ENCODE data around the gene ZCCHC7.
"Not testable (repeated sequence)": the region's sequence is repeated elsewhere in the genome, so short reads cannot be mapped to it uniquely, and the experiment has no call there.

Gene ZCCHC7

GRCh38 chr9:37117956-37118355 lies 2.4 kb upstream of the ZCCHC7 start:
- Histone ChIP-seq H3K4me1 (ENCODE audit: control insufficient read depth, insufficient read depth, low read length, poor library complexity, severe bottlenecking) (no peaks in the 10 kb centered on the region), H3K36me3 (ENCODE audit: control insufficient read depth, insufficient read depth, low read length) (no peaks in the 10 kb centered on the region), H3K4me3 (ENCODE audit: insufficient read depth, low read depth, low read length, poor library complexity, severe bottlenecking) (no peak overlapping the region), H3K27me3 (replicated peaks; ENCODE audit: control insufficient read depth, insufficient read depth, low read length, poor library complexity, severe bottlenecking) (no peaks in the 10 kb centered on the region), H3K9me3 (ENCODE audit: control insufficient read depth, low read length) (no peaks in the 10 kb centered on the region), H3K27ac (ENCODE audit: insufficient read depth, low read length, poor library complexity, severe bottlenecking) (no peak overlapping the region)
- DNase-seq: no peak

GRCh38 chr9:37119360-37119759 lies 1.0 kb upstream of the ZCCHC7 start:
- Histone ChIP-seq H3K27me3 (replicated peaks; ENCODE audit: control insufficient read depth, insufficient read depth, low read length, poor library complexity, severe bottlenecking) (no peaks in the 10 kb centered on the region), H3K9me3 (ENCODE audit: control insufficient read depth, low read length) (no peaks in the 10 kb centered on the region), H3K4me1 (ENCODE audit: control insufficient read depth, insufficient read depth, low read length, poor library complexity, severe bottlenecking) (no peaks in the 10 kb centered on the region), H3K36me3 (ENCODE audit: control insufficient read depth, insufficient read depth, low read length) (no peaks in the 10 kb centered on the region), H3K4me3 (ENCODE audit: insufficient read depth, low read depth, low read length, poor library complexity, severe bottlenecking) (peak overlapping the region; percentile 85), H3K27ac (ENCODE audit: insufficient read depth, low read length, poor library complexity, severe bottlenecking) (no peak overlapping the region)
- DNase-seq: no peak

GRCh38 chr9:37120843-37121335 lies 515 bp downstream of the ZCCHC7 start:
- Histone ChIP-seq H3K4me3 (ENCODE audit: insufficient read depth, low read depth, low read length, poor library complexity, severe bottlenecking) (peak overlapping the region; percentile 85), H3K27ac (ENCODE audit: insufficient read depth, low read length, poor library complexity, severe bottlenecking) (peak overlapping the region; percentile 86)
- not testable (repeated sequence) for H3K36me3 ChIP-seq (ENCODE audit: control insufficient read depth, insufficient read depth, low read length); DNase-seq; H3K4me1 ChIP-seq (ENCODE audit: control insufficient read depth, insufficient read depth, low read length, poor library complexity, severe bottlenecking); H3K27me3 ChIP-seq (replicated peaks; ENCODE audit: control insufficient read depth, insufficient read depth, low read length, poor library complexity, severe bottlenecking); H3K9me3 ChIP-seq (ENCODE audit: control insufficient read depth, low read length)

GRCh38 chr9:37121881-37122280 lies 1.5 kb downstream of the ZCCHC7 start:
- Histone ChIP-seq H3K9me3 (ENCODE audit: control insufficient read depth, low read length) (no peaks in the 10 kb centered on the region), H3K36me3 (ENCODE audit: control insufficient read depth, insufficient read depth, low read length) (no peaks in the 10 kb centered on the region), H3K27me3 (replicated peaks; ENCODE audit: control insufficient read depth, insufficient read depth, low read length, poor library complexity, severe bottlenecking) (no peaks in the 10 kb centered on the region), H3K4me3 (ENCODE audit: insufficient read depth, low read depth, low read length, poor library complexity, severe bottlenecking) (no peak overlapping the region), H3K27ac (ENCODE audit: insufficient read depth, low read length, poor library complexity, severe bottlenecking) (no peak overlapping the region), H3K4me1 (ENCODE audit: control insufficient read depth, insufficient read depth, low read length, poor library complexity, severe bottlenecking) (peaks cover 1% of the 10 kb centered on the region)
- no peak for DNase-seq

GRCh38 chr9:37126214-37126788 lies 5.9 kb downstream of the ZCCHC7 start:
- H3K27me3 ChIP-seq (replicated peaks; ENCODE audit: control insufficient read depth, insufficient read depth, low read length, poor library complexity, severe bottlenecking): no peaks in the 10 kb centered on the region
- no peak overlapping the region for H3K27ac ChIP-seq (ENCODE audit: insufficient read depth, low read length, poor library complexity, severe bottlenecking)
- H3K4me1 ChIP-seq (ENCODE audit: control insufficient read depth, insufficient read depth, low read length, poor library complexity, severe bottlenecking): peaks cover 5% of the 10 kb centered on the region
- peaks cover 7% of the 10 kb centered on the region for H3K36me3 ChIP-seq (ENCODE audit: control insufficient read depth, insufficient read depth, low read length)
- no peak overlapping the region for H3K4me3 ChIP-seq (ENCODE audit: insufficient read depth, low read depth, low read length, poor library complexity, severe bottlenecking)
- no peak for DNase-seq
- H3K9me3 ChIP-seq (ENCODE audit: control insufficient read depth, low read length): no peaks in the 10 kb centered on the region

GRCh38 chr9:37127018-37127417 lies 6.6 kb downstream of the ZCCHC7 start:
- no peaks in the 10 kb centered on the region for H3K27me3 ChIP-seq (replicated peaks; ENCODE audit: control insufficient read depth, insufficient read depth, low read length, poor library complexity, severe bottlenecking)
- no peak overlapping the region for H3K27ac ChIP-seq (ENCODE audit: insufficient read depth, low read length, poor library complexity, severe bottlenecking)

GRCh38 chr9:37128051-37128450 lies 7.7 kb downstream of the ZCCHC7 start:
- H3K4me3 ChIP-seq (ENCODE audit: insufficient read depth, low read depth, low read length, poor library complexity, severe bottlenecking): no peak overlapping the region
- peaks cover 11% of the 10 kb centered on the region for H3K36me3 ChIP-seq (ENCODE audit: control insufficient read depth, insufficient read depth, low read length)
- no peak overlapping the region for H3K27ac ChIP-seq (ENCODE audit: insufficient read depth, low read length, poor library complexity, severe bottlenecking)
- no peak for DNase-seq
- H3K27me3 ChIP-seq (replicated peaks; ENCODE audit: control insufficient read depth, insufficient read depth, low read length, poor library complexity, severe bottlenecking): no peaks in the 10 kb centered on the region
- peaks cover 5% of the 10 kb centered on the region for H3K4me1 ChIP-seq (ENCODE audit: control insufficient read depth, insufficient read depth, low read length, poor library complexity, severe bottlenecking)
- H3K9me3 ChIP-seq (ENCODE audit: control insufficient read depth, low read length): no peaks in the 10 kb centered on the region

More at GRCh38 chr9:37127018-37127417, 6.6 kb downstream of the ZCCHC7 start:
- peaks cover 5% of the 10 kb centered on the region for H3K4me1 ChIP-seq (ENCODE audit: control insufficient read depth, insufficient read depth, low read length, poor library complexity, severe bottlenecking)
- H3K36me3 ChIP-seq (ENCODE audit: control insufficient read depth, insufficient read depth, low read length): peaks cover 7% of the 10 kb centered on the region
- no peak for DNase-seq
- H3K4me3 ChIP-seq (ENCODE audit: insufficient read depth, low read depth, low read length, poor library complexity, severe bottlenecking): no peak overlapping the region
- H3K9me3 ChIP-seq (ENCODE audit: control insufficient read depth, low read length): no peaks in the 10 kb centered on the region

GRCh38 chr9:37134166-37134565 lies 13.8 kb downstream of the ZCCHC7 start:
- no peaks in the 10 kb centered on the region for H3K4me1 ChIP-seq (ENCODE audit: control insufficient read depth, insufficient read depth, low read length, poor library complexity, severe bottlenecking)
- H3K27me3 ChIP-seq (replicated peaks; ENCODE audit: control insufficient read depth, insufficient read depth, low read length, poor library complexity, severe bottlenecking): no peaks in the 10 kb centered on the region
- H3K9me3 ChIP-seq (ENCODE audit: control insufficient read depth, low read length): no peaks in the 10 kb centered on the region
- H3K4me3 ChIP-seq (ENCODE audit: insufficient read depth, low read depth, low read length, poor library complexity, severe bottlenecking): no peak overlapping the region
- DNase-seq: no peak
- H3K27ac ChIP-seq (ENCODE audit: insufficient read depth, low read length, poor library complexity, severe bottlenecking): no peak overlapping the region
- peaks cover 4% of the 10 kb centered on the region for H3K36me3 ChIP-seq (ENCODE audit: control insufficient read depth, insufficient read depth, low read length)

- no peak for DNase-seq
- Histone ChIP-seq H3K27ac (ENCODE audit: insufficient read depth, low read length, poor library complexity, severe bottlenecking) (no peak overlapping the region), H3K4me3 (ENCODE audit: insufficient read depth, low read depth, low read length, poor library complexity, severe bottlenecking) (no peak overlapping the region), H3K36me3 (ENCODE audit: control insufficient read depth, insufficient read depth, low read length) (no peaks in the 10 kb centered on the region), H3K4me1 (ENCODE audit: control insufficient read depth, insufficient read depth, low read length, poor library complexity, severe bottlenecking) (peaks cover 12% of the 10 kb centered on the region), H3K27me3 (replicated peaks; ENCODE audit: control insufficient read depth, insufficient read depth, low read length, poor library complexity, severe bottlenecking) (no peaks in the 10 kb centered on the region), H3K9me3 (ENCODE audit: control insufficient read depth, low read length) (no peaks in the 10 kb centered on the region)
Observed at GRCh38 chr9:37141015-37141414, 20.6 kb downstream of the ZCCHC7 start.

- H3K4me1 ChIP-seq (ENCODE audit: control insufficient read depth, insufficient read depth, low read length, poor library complexity, severe bottlenecking): peaks cover 15% of the 10 kb centered on the region
- H3K4me3 ChIP-seq (ENCODE audit: insufficient read depth, low read depth, low read length, poor library complexity, severe bottlenecking): no peak overlapping the region
- no peaks in the 10 kb centered on the region for H3K27me3 ChIP-seq (replicated peaks; ENCODE audit: control insufficient read depth, insufficient read depth, low read length, poor library complexity, severe bottlenecking)
- no peak for DNase-seq
- no peaks in the 10 kb centered on the region for H3K9me3 ChIP-seq (ENCODE audit: control insufficient read depth, low read length)
- H3K27ac ChIP-seq (ENCODE audit: insufficient read depth, low read length, poor library complexity, severe bottlenecking): no peak overlapping the region
- H3K36me3 ChIP-seq (ENCODE audit: control insufficient read depth, insufficient read depth, low read length): no peaks in the 10 kb centered on the region
Observed at GRCh38 chr9:37144762-37145161, 24.4 kb downstream of the ZCCHC7 start.

Data from effector memory CD4-positive, alpha-beta T cell (primary cell).